GM19452 (cell line): ENCODE data around the gene RUFY3.
"Not testable (repeated sequence)": the region's sequence is repeated elsewhere in the genome, so short reads cannot be mapped to it uniquely, and the experiment has no call there.

Source experiments
- ATAC-seq: cut with Tn5 transposase; IDR thresholded peaks from one replicate; pipeline ENCODE4 v1.9.1; 2021; ENCODE audit not compliant: unreplicated experiment

The RUFY3 gene

GRCh38 chr4:70721747-70722146 lies at the start of gene RUFY3:
RUFY3 (plus strand) TSS chr4:70721964; CDS start chr4:70722574, 610 bp downstream.
- no peak for ATAC-seq

DNA sequence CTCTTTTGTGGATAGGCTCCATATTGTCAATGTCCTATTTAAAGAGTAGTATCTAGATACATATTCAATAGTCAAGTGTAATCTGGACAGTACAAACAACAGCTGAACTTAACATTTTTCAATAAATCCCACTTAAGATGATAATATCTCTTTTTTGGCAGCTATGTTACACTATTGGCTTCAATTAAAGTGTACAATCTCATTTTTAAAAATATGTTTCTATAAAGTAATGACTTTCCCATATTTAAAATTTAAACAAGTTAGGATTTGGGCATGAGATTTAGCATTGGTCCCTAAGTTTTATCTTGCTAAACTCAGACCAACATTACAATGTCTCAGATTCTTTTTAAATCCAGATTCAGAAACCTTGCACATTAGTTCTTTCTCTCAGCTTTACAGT lies 47.6 kb upstream of the RUFY3 start:
- no peak for ATAC-seq

DNA sequence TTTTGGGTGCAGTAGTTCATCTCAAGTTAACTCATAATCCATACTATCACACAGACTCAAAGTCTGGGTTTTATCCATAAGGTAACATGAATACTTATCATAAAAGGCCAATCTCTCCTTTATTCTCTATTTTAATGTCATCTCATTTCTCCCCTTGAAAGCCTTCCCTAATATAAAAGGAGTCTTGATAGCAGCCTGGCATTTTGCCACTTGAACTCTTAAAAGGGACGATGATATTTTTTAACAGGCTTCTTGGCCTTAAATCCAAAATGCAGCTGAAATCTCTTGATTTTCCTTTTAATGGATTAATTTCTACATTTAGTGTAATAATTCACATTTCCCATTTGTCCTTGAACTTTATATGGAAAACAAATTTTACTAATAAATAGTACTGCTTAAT lies 47.0 kb upstream of the RUFY3 start:
- ATAC-seq, result no peak

GRCh38 chr4:70676554-70677090 lies 45.1 kb upstream of the RUFY3 start:
- no peak for ATAC-seq

GRCh38 chr4:70678383-70678999 lies 43.3 kb upstream of the RUFY3 start:
- peak; percentile 84 for ATAC-seq

DNA sequence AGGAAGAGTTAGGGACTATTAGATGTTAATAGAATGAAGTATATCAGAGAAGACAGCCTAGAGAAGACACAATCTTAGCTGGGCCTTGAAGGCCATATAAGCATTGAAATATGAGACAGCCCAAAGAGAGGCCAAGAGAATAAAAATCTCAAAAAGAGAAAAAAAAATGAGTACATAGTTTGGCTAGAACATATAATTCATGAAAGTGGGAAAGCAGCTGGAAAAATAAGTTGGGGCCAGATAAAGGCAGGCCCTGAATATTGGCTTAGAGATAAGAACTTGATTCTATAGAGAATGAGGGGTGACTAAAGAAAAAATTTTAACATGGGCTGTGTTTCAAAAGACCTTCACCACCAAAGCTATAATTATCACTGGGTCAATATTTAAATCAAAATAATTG lies 40.8 kb upstream of the RUFY3 start:
- no peak for ATAC-seq

DNA sequence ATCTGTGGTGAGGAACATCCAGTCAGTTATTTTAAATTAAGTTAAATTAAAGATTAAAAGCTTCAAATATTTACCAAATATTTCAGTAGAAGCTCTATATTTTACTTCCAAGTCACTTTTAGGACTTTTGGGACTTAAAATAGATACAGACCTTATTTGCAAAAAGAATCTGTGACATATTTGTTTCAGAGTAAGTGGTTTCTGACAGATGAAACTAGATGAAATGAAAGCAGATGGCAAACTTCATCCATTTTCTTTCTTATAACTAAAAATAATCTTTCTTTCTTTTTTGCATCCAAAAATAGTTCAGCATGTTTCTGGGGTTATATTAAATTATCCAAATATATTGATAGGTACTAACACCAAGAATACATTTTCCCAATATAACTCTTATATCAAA lies 40.1 kb upstream of the RUFY3 start:
- ATAC-seq, result no peak

- ATAC-seq, result not testable (repeated sequence)
Measured at GRCh38 chr4:70682142-70682541, 39.6 kb upstream of the RUFY3 start.

DNA sequence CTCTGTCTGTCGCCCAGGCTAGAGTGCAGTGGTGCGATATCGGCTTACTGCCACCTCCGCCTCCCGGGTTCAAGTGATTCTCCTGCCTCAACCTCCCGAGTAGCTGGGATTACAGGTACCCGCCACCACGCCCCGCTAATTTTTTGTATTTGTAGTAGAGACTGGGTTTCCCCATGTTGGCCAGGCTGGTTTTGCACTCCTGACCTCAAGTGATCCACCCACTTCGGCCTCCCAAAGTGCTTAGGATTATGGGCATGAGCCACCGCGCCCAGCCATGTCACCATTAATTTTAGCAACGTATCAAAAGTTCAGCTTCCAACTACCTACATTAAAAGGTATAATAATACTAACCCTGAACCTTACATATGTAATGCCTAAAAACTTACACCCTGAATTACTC lies 34.4 kb upstream of the RUFY3 start:
- no peak for ATAC-seq

DNA sequence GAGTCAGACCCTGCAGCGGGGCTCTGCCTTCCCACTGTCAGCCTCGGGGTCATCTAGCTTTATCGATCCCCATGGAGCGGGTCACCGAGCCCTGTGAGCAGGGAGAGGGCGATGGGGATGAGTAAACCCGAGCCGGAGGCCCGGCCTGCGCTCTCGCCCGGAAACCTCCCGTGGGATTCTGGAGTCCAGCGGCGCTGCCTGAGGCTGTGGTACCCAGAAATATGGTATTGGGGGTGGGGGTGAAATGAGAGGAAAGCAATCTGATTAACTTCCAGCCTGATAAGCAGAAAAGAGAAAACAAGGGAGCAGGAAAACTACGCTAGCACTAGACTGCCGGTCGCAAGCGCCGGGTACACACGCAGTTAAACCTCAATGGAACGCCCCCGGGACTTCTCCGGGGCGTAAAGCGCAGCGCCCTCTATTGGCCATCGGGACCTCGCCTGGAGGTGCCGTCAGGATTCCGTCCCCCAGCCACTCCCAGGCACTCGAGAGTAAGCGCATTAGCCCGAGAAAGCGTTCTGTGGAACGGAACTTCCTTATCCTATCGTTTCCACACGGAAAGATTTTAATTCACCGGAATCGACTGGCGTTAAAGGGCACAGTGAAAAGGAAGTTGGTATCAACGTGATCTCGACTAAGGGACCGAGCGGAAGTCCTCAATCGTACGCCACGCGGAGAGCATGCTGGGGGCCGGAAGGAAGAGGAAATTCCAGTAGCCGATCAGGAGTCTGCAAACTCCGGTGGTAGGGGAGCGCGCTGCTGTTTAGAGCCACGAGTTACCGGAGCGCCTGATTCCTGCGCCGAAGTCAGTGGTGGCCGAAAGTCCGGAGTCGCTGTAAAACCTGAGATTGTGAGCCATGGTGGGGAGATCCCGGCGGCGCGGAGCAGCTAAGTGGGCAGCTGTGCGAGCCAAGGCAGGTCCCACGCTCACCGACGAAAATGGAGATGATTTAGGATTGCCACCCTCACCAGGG lies 33.7 kb upstream of the RUFY3 start, which contains the start of gene UTP3:
Gene UTP3 (plus strand): TSS at position 712 of the 974 bp plus-strand sequence. CDS start 146 bp downstream, at position 858.
- peak; percentile 95 for ATAC-seq

GRCh38 chr4:70688795-70689231 lies 33.0 kb upstream of the RUFY3 start:
- no peak for ATAC-seq

DNA sequence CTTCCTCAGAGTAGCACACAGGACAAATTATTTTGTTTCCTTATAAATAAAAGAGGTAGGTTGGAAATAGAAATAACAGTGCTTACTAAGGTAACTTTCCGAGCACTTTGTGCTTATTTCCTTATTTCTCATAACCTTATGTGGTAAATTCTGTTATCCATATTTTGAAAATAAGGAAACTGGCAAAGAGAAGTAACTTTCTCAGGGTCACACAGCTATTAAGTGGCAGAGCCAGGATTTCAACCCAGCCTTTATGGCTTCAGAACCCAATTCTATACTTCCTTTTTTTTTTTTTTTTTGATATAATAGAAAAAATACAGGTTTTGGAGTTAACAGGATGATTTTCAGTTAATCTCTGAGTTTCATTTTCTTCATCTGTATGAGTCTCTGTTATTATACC lies 30.1 kb upstream of the RUFY3 start:
- no peak for ATAC-seq

- ATAC-seq, result not testable (repeated sequence)
Measured at GRCh38 chr4:70694633-70695032, 27.1 kb upstream of the RUFY3 start.

- not testable (repeated sequence) for ATAC-seq
Measured at GRCh38 chr4:70698435-70698834, 23.3 kb upstream of the RUFY3 start.

GRCh38 chr4:70700712-70701111 lies 21.1 kb upstream of the RUFY3 start:
- no peak for ATAC-seq

- no peak for ATAC-seq
Measured at GRCh38 chr4:70701271-70701670, 20.5 kb upstream of the RUFY3 start.

DNA sequence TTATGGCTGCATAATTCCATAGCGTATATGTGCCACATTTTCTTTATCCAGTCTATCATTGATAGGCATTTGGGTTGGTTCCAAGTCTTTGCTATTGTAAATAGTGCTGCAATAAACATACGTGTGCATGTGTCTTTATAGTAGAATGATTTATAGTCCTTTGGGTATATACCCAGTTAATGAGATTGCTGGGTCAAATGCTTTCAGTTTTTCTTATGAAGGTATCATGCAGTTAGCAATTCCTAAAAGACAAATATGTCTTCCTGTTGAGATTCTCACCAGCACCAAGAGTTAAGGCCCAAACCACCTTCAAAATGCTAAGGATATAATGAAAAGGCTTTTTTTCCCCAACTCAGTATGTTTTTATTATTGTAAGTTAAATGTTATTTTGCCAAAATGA lies 19.2 kb upstream of the RUFY3 start:
- not testable (repeated sequence) for ATAC-seq

- no peak for ATAC-seq
Measured at GRCh38 chr4:70703619-70704214, 18.0 kb upstream of the RUFY3 start.

GRCh38 chr4:70704215-70704930 lies 17.4 kb upstream of the RUFY3 start:
- ATAC-seq, result peak; percentile 66

DNA sequence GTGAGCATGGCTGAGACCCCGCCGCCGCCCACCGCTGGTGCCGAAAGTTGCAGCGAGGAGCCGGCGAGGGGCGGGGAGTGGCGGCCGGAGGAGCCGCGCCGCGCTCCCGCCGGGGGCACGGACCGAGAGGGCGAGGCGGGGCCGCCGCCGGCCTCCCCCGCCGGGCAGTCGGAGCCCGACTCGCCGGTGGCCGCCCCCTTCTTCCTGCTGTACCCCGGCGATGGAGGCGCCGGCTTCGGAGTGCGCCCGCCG lies 16.9 kb upstream of the RUFY3 start:
- ATAC-seq, result peak; percentile 37
